Measurements from ENCODE around the gene UBA1.

- no peak for TF ChIP-seq CTCF (IDR thresholded peaks at IDR 0.05; ENCODE audit: low read length)
- TF ChIP-seq EZH2 (optimal IDR thresholded peaks at IDR 0.05; ENCODE audit: low read depth, low read length), result no peak
- no peak for TF ChIP-seq EZH2phosphoT487 (IDR thresholded peaks at IDR 0.05; ENCODE audit: low read length)
Observed at GRCh38 chrX:47158781-47159180, 34.8 kb upstream of the UBA1 start.

Measured in MM.1S (cell line).